HepG2 (cell line): Measurements from ENCODE around the gene BTG4. TPM values are rescaled to one million over a fixed set of nuclear protein-coding genes. Genes with fewer than 3 reads are reported as not detected.

Experiments
- E2F5 ChIP-seq: sonication (generic); formaldehyde crosslinking; conservative IDR thresholded peaks from 2 replicates; pipeline ENCODE4 v1.4.0; 2020; ENCODE audit warnings: missing genetic modification reagents
- HOXA7 ChIP-seq: sonication (generic); formaldehyde crosslinking; IDR thresholded peaks from 2 replicates; pipeline ENCODE4 v1.8.1; 2022; ENCODE audit warnings: mild to moderate bottlenecking, missing genetic modification reagents, moderate library complexity
- KAT8 ChIP-seq: IDR thresholded peaks from 2 replicates; pipeline ENCODE4 v1.6.1; 2016; ENCODE audit warnings: missing genetic modification reagents, missing compliant biosample characterization
- MXD4 ChIP-seq: IDR thresholded peaks from 2 replicates; pipeline ENCODE4 v1.6.1; 2016; ENCODE audit warnings: mild to moderate bottlenecking, missing biosample characterization, missing genetic modification reagents
- NR2C2 ChIP-seq: sonication (generic); formaldehyde crosslinking; IDR thresholded peaks from 2 replicates; pipeline ENCODE4 v1.4.0; 2020; ENCODE audit warnings: missing genetic modification reagents, mild to moderate bottlenecking, moderate library complexity, borderline replicate concordance
- POLR2A ChIP-seq, 2 experiments: IDR thresholded peaks; 2 replicates each; pipeline ENCODE4 v1.6.1; 2011; ENCODE audit warnings: low read depth in 2 of 2, low read length in 2 of 2, mild to moderate bottlenecking in 1 of 2, moderate library complexity in 1 of 2; ENCODE audit not compliant: insufficient read depth in 1 of 2
- PRMT3 ChIP-seq: sonication (generic); formaldehyde crosslinking; IDR thresholded peaks from 2 replicates; pipeline ENCODE4 v1.8.1; 2022; ENCODE audit warnings: low read depth, mild to moderate bottlenecking, moderate library complexity, missing genetic modification reagents, borderline replicate concordance
- REXO4 ChIP-seq: sonication (generic); formaldehyde crosslinking; IDR thresholded peaks from 2 replicates; pipeline ENCODE4 v1.8.0; 2022; ENCODE audit warnings: missing genetic modification reagents, mild to moderate bottlenecking, borderline replicate concordance
- SALL2 ChIP-seq: sonication (generic); formaldehyde crosslinking; IDR thresholded peaks from 2 replicates; pipeline ENCODE4 v1.8.1; 2023; ENCODE audit warnings: mild to moderate bottlenecking, missing genetic modification reagents, inconsistent platforms
- SOX6 ChIP-seq, 2 experiments: fragments of 450-650 bp in 1 of 2; sonication (generic) in 1 of 2; formaldehyde crosslinking in 1 of 2; IDR thresholded peaks; 2 replicates each; pipeline versions ENCODE4 v1.4.0 to v1.6.1; 2017 to 2020; ENCODE audit warnings: antibody characterized with exemption in 1 of 2, mild to moderate bottlenecking in 1 of 2, missing genetic modification reagents in 1 of 2
- TAF15 ChIP-seq: fragments of 200-400 bp; formaldehyde crosslinking; IDR thresholded peaks from one replicate; pipeline ENCODE4 v1.6.1; 2018; ENCODE audit warnings: mild to moderate bottlenecking, low read depth, low read length; ENCODE audit not compliant: poor library complexity, severe bottlenecking
- TEAD3 ChIP-seq: optimal IDR thresholded peaks from 2 replicates; pipeline ENCODE3; 2016; ENCODE audit warnings: borderline replicate concordance
- ZMYM3 ChIP-seq: sonication (generic); formaldehyde crosslinking; IDR thresholded peaks from 2 replicates; pipeline ENCODE4 v1.5.1; 2020; ENCODE audit warnings: mild to moderate bottlenecking, missing genetic modification reagents
- ZNF3 ChIP-seq: IDR thresholded peaks from 2 replicates; pipeline ENCODE4 v1.7.0; 2017; ENCODE audit warnings: inconsistent platforms
- ZNF335 ChIP-seq: sonication (generic); formaldehyde crosslinking; IDR thresholded peaks from 2 replicates; pipeline ENCODE4 v1.4.0; 2020; ENCODE audit warnings: missing genetic modification reagents
- ZNF619 ChIP-seq: sonication (generic); formaldehyde crosslinking; IDR thresholded peaks from 2 replicates; pipeline ENCODE4 v1.4.0; 2020; ENCODE audit warnings: mild to moderate bottlenecking, missing genetic modification reagents
- polyA plus RNA-seq, 8 experiments: library from polyadenylated mRNA; depleted of rRNA in 3 of 8; stranded (reverse) in 7 of 8; unstranded in 1 of 8; fragments of >200 nt; fragmentation: Illumina TruSeq in 4 of 8; extraction: Trizol in 4 of 8; gene quantifications; 2 replicates each; pipeline versions ENCODE4 v1.2.1 to v1.2.3, GENCODE V29; 2011 to 2016; ENCODE audit warnings: low read depth in 4 of 8, missing spikeins in 1 of 8, mixed read lengths in 1 of 8; ENCODE audit not compliant: insufficient read depth in 1 of 8
- total RNA-seq, 5 experiments: library from RNA; depleted of rRNA; stranded (reverse); fragments of >200 nt; fragmentation: Illumina TruSeq; extraction: Trizol; gene quantifications; 2 replicates each; pipeline ENCODE4 v1.2.3, GENCODE V29; 2016; ENCODE audit warnings: low read depth in 1 of 5
- TF ChIP-seq, protein P1 (sequence below): IDR thresholded peaks from 2 replicates; pipeline ENCODE4 v1.6.1; 2016; ENCODE audit warnings: low read depth, control low read depth
- TF ChIP-seq, protein P2 (sequence below): sonication (generic); formaldehyde crosslinking; IDR thresholded peaks from 2 replicates; pipeline ENCODE4 v1.4.0; 2020; ENCODE audit warnings: missing genetic modification reagents

The BTG4 gene
- total and polyA plus RNA-seq, 2 of the 13 experiments (the other 11 are each of a cell fraction or from before 2014, with no cell fraction given): not detected

- TF ChIP-seq, protein P1, sequence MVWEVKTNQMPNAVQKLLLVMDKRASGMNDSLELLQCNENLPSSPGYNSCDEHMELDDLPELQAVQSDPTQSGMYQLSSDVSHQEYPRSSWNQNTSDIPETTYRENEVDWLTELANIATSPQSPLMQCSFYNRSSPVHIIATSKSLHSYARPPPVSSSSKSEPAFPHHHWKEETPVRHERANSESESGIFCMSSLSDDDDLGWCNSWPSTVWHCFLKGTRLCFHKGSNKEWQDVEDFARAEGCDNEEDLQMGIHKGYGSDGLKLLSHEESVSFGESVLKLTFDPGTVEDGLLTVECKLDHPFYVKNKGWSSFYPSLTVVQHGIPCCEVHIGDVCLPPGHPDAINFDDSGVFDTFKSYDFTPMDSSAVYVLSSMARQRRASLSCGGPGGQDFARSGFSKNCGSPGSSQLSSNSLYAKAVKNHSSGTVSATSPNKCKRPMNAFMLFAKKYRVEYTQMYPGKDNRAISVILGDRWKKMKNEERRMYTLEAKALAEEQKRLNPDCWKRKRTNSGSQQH (CRISPR knock-in tag): no peak
- TF ChIP-seq E2F5: no peak
- peak; percentile 36 for TF ChIP-seq TEAD3 (CRISPR knock-in tag)
- 0 out of 2 replicates have a peak, but pooled peaks have one; percentile 1 for TF ChIP-seq KAT8
- no peak for TF ChIP-seq POLR2A (IDR thresholded peaks at IDR 0.05; ENCODE audit: insufficient read depth in 1 of 2, low read depth in 2 of 2, low read length in 2 of 2)
- no peak for TF ChIP-seq PRMT3 (CRISPR knock-in tag)
- no peak for TF ChIP-seq TAF15
- TF ChIP-seq, protein P2, sequence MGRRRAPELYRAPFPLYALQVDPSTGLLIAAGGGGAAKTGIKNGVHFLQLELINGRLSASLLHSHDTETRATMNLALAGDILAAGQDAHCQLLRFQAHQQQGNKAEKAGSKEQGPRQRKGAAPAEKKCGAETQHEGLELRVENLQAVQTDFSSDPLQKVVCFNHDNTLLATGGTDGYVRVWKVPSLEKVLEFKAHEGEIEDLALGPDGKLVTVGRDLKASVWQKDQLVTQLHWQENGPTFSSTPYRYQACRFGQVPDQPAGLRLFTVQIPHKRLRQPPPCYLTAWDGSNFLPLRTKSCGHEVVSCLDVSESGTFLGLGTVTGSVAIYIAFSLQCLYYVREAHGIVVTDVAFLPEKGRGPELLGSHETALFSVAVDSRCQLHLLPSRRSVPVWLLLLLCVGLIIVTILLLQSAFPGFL (CRISPR knock-in tag): no peak
- TF ChIP-seq HOXA7 (CRISPR knock-in tag): no peak
- no peak for TF ChIP-seq MXD4 (CRISPR knock-in tag)
- no peak for TF ChIP-seq REXO4 (CRISPR knock-in tag)
- no peak for TF ChIP-seq ZMYM3
- TF ChIP-seq NR2C2 (CRISPR knock-in tag): no peak
- no peak for TF ChIP-seq ZNF619 (CRISPR knock-in tag)
- TF ChIP-seq SALL2 (CRISPR knock-in tag): no peak
- no peak for TF ChIP-seq SOX6 (IDR thresholded peaks at IDR 0.05)
- 0 out of 2 replicates have a peak, but pooled peaks have one; percentile 20 for TF ChIP-seq SOX6 (CRISPR knock-in tag; IDR thresholded peaks at IDR 0.05)
- no peak for TF ChIP-seq ZNF3 (CRISPR knock-in tag)
- TF ChIP-seq ZNF335 (CRISPR knock-in tag): no peak
These were observed 49.7 kb upstream of the BTG4 start (continued) for GRCh38 chr11:111561791-111562325.
